ENCODE measurements around the gene JAK1.

JAK1 gene

GRCh38 chr1:64917907-64918306 is 48.4 kb downstream of the JAK1 start:
- DNase-seq = no peak

GRCh38 chr1:64917328-64917861 is 49.0 kb downstream of the JAK1 start:
- DNase-seq = no peak

- DNase-seq = no peak
Observed at GRCh38 chr1:64915381-64916274, 50.7 kb downstream of the JAK1 start.

GRCh38 chr1:64913361-64914015 is 52.9 kb downstream of the JAK1 start:
- DNase-seq = no peak

DNA sequence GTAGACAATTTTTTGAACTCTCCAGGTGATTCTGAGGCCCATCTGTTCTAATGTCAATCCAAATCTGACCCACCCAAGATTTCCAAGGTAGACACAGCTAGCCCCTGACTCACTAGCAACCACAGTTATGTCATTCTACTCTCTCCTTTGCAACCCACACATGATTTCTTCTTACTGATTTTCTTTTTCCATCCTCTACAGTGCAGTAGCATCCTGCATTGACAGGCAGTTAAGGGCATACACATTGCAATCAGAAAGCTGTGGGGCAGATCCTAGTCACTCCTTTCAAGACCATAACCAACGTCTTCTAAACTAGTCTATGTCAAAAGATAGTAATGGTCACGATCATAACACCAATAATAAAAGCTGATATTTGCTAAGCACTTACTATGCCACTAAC is 54.2 kb downstream of the JAK1 start:
- no peak for DNase-seq

DNA sequence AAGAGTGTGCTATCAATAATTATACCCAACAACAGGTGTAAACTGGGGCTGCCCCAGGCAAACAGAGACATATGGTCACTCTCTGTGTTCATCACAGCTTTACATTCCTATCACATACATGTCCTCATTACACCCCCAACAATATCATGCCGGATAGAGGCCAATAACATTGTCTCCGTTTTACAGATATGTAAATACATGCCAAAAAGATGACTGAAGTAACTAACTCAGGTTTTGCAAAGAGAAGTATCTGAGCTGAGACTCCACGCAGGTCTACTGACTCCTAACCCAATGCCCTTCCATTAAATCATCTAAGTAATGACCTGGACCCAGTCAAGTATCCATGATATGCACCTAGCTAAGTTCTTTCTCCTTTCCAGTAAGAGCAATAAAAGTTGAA is 55.0 kb downstream of the JAK1 start:
- no peak for DNase-seq

- no peak for DNase-seq
Observed at GRCh38 chr1:64909031-64909430, 57.3 kb downstream of the JAK1 start.

- DNase-seq = no peak
Observed at GRCh38 chr1:64908575-64908974, 57.8 kb downstream of the JAK1 start.

DNA sequence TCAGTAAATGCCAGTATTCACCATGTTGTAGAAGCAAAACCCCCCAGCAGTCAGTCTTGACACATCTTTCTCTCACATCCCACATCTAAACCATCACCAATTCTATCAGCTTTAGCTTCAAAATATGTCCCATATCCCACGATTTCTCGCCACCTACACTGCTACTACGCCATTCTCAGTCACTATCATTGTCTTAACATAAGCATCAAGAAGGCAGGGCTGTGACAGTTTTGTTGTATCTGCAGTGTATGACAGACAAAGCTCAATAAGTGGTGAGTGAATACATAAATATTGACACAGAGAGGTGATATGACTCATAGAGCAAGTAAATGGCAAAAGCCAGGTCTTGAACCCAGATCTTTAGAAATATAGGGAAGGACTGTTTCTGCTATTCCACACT is 59.9 kb downstream of the JAK1 start:
- DNase-seq = no peak

GRCh38 chr1:64903593-64903992 is 62.8 kb downstream of the JAK1 start:
- DNase-seq = no peak

GRCh38 chr1:64901663-64902062 is 64.7 kb downstream of the JAK1 start:
- no peak for DNase-seq

DNA sequence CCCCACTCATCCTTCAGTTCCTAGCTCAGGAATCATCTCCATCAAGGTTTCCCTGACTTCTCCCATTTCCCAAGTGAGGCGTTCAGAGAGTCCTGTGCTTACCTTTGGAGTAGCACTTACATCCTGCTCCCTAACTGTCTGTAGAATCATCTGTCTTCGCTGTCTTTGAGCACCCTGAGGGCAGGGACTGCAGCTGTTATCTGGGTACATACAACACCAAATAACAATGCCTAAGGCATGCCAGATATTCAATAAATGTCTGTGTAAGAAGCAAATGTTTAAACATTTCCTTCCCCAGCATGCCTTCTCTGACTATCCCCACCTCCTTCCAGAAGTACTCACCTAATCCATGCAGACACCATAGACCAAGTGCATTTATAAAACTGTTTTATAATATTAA is 65.4 kb downstream of the JAK1 start:
- no peak for DNase-seq

- no peak for DNase-seq
Observed at GRCh38 chr1:64898107-64898861, 68.1 kb downstream of the JAK1 start.

- DNase-seq = no peak
Observed at GRCh38 chr1:64896551-64896950, 69.8 kb downstream of the JAK1 start.

DNA sequence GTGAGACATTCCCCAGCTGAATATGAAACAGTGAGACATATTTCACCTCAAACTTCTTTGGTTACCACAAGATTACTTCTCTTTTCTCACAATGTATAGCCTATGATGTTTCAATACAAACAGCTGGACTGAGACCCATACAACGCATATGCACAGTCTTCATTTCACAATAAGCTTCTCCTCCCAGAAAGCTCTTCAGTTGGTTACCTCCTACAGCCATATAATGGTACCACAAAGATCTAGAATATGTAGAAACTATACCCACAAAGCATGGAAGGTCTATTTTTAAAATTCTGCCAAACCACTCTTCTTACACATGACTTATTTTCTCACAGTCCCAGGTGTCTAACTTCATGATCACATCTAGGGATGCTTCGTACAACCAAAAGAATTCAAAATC is 70.8 kb downstream of the JAK1 start:
- DNase-seq = no peak

GRCh38 chr1:64894438-64895196 is 71.7 kb downstream of the JAK1 start:
- no peak for DNase-seq

GRCh38 chr1:64893921-64894320 is 72.4 kb downstream of the JAK1 start:
- DNase-seq = no peak

GRCh38 chr1:64892576-64893573 is 73.5 kb downstream of the JAK1 start:
- DNase-seq = no peak

DNA sequence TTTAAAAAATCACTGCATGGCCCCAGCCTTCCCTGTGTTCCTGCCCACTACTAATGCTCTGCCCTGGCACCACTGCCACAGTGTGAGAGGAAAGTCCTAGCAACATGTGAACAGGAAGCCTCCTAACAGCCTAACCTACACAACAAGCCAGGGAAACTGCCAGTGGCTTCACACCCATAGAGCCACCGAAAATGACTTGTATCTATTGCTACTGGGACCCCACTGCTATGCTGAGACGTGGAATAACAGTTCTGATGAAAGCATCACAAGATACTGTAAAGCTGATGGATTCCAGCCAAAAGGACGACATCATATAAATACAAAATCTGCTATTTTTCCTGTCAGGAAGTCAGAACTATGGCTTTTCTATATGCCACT is 74.9 kb downstream of the JAK1 start:
- no peak for DNase-seq

GRCh38 chr1:64890699-64891447 is 75.5 kb downstream of the JAK1 start:
- DNase-seq = no peak

All from GDM1 (cell line).